ENCODE results near the gene EFNB2. TPM values are rescaled to one million over a fixed set of nuclear protein-coding genes. Genes with fewer than 3 reads are reported as not detected.

EFNB2 gene
- total RNA-seq, 1 experiment from 2014 or later: 68.0 TPM

- H3K36me3 ChIP-seq (ENCODE audit: control insufficient read depth, insufficient read depth, low read length): no peaks in the 10 kb centered on the region
- TSS peak; percentile 23 for BruUV-seq (replicated peaks)
Observed at GRCh38 chr13:106567474-106568298, 32.2 kb upstream of the EFNB2 start, which contains the start of gene ARGLU1. Gene ARGLU1, minus strand, starts transcription at chr13:106568137. Its CDS starts 218 bp downstream, at chr13:106567919.

DNA sequence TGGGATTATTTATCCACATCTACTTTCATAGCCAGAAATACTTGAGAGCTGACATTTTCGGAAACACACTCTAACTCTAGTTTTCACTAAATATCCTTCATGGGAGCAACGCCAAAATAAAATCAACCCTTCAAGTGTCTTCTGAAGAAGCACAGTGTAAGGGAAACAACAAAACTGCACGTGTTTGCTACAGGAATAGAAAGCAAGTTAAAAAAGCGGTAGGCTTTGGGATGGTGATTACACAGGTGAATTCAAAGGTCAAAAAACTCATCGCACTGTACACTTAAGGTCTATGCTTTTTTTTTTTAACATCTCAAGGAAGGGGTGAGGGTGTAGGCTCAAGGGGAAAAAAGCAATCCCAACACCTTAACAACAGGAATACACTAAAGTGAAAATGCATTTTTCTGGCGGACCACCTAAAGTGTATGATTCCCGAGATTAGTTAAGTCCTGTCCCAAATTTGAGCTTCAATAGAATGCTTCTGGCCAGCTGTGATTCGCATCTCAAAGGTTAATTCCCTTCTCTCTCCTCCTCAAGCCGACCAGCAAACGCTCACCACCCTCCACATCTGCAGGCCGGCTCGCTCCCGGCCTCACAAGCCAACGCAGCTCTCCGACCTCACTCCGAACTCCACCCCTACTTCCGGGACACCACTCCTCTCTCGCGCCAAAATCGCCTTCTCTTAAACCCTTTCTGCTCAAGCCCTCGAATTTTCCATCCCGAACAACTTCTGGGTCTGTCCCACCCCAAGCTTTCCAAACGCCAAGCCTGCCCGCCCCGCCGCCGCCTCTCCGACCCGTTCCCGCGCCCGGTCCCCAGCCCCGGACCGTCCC is 31.4 kb upstream of the EFNB2 start:
- no peak for TF ChIP-seq CTCF (IDR thresholded peaks at IDR 0.05; ENCODE audit: insufficient read depth in 1 of 2, low read depth in 1 of 2, low read length in 1 of 2, severe bottlenecking in 1 of 2, unreplicated experiment in 1 of 2)
- intact Hi-C loops (cut with micrococcal nuclease; ENCODE audit: unreplicated experiment): loop anchor here (5.0 kb wide), 3 partner anchors 110 to 555 kb away; no protein-coding TSS in a partner anchor
- Histone ChIP-seq H3K4me3 (ENCODE audit: low read depth, low read length) (peak overlapping the region; percentile 93), H3K9me3 (no peaks in the 10 kb centered on the region), H3K27me3 (replicated peaks; ENCODE audit: control insufficient read depth, insufficient read depth, low read length) (no peaks in the 10 kb centered on the region), H3K4me1 (peaks cover 43% of the 10 kb centered on the region), H3K36me3 (ENCODE audit: control insufficient read depth, insufficient read depth, low read length) (no peaks in the 10 kb centered on the region)
- no peaks in the 10 kb centered on the region for H3K27me3 Mint-ChIP-seq (ENCODE audit: insufficient read depth, unreplicated experiment)
- H3K4me1 Mint-ChIP-seq (ENCODE audit: low read depth, unreplicated experiment): peaks cover 16% of the 10 kb centered on the region
- H3K27ac Mint-ChIP-seq (ENCODE audit: unreplicated experiment): peak overlapping the region; percentile 95
- DNase-seq: peak; percentile 52 to 53
- ChIA-PET POLR2A (interaction anchor here (0.6 kb wide), 1 partner anchor 551 kb away, joined by 4 read pairs; no protein-coding TSS in a partner anchor), CTCF (interaction anchor here (0.9 kb wide), 1 partner anchor 53 kb away, joined by 4 read pairs; no protein-coding TSS in a partner anchor)
- BruUV-seq (replicated peaks): no TSS peak
- H3K4me3 Mint-ChIP-seq (ENCODE audit: unreplicated experiment): peak overlapping the region; percentile 87
- H3K9me3 Mint-ChIP-seq (ENCODE audit: unreplicated experiment): no peaks in the 10 kb centered on the region
- peaks cover 27% of the 10 kb centered on the region for H3K36me3 Mint-ChIP-seq (ENCODE audit: insufficient read depth, unreplicated experiment)

More at GRCh38 chr13:106567474-106568298, 32.2 kb upstream of the EFNB2 start, which contains the start of gene ARGLU1:
- Mint-ChIP-seq H3K4me1 (ENCODE audit: low read depth, unreplicated experiment) (peaks cover 16% of the 10 kb centered on the region), H3K27me3 (ENCODE audit: insufficient read depth, unreplicated experiment) (no peaks in the 10 kb centered on the region), H3K4me3 (ENCODE audit: unreplicated experiment) (peak within 1 kb of the TSS; percentile 87), H3K27ac (ENCODE audit: unreplicated experiment) (peak within 1 kb of the TSS; percentile 95), H3K9me3 (ENCODE audit: unreplicated experiment) (no peaks in the 10 kb centered on the region), H3K36me3 (ENCODE audit: insufficient read depth, unreplicated experiment) (peaks cover 22% of the 10 kb centered on the region)
- Histone ChIP-seq H3K4me1 (peaks cover 41% of the 10 kb centered on the region), H3K9me3 (no peaks in the 10 kb centered on the region), H3K27me3 (replicated peaks; ENCODE audit: control insufficient read depth, insufficient read depth, low read length) (no peaks in the 10 kb centered on the region), H3K4me3 (ENCODE audit: low read depth, low read length) (peak within 1 kb of the TSS; percentile 93)
- TF ChIP-seq CTCF (IDR thresholded peaks at IDR 0.05; ENCODE audit: insufficient read depth in 1 of 2, low read depth in 1 of 2, low read length in 1 of 2, severe bottlenecking in 1 of 2, unreplicated experiment in 1 of 2): no peak
- peak; percentile 93 to 97 for DNase-seq
- intact Hi-C loops (cut with micrococcal nuclease; ENCODE audit: unreplicated experiment): loop anchor here (1.0 to 5.0 kb wide), 4 partner anchors 110 to 555 kb away; no protein-coding TSS in a partner anchor
- CTCF ChIA-PET: interaction anchor here (0.9 to 1.0 kb wide), 2 partner anchors 52 kb away, joined by 3 to 4 read pairs; no protein-coding TSS in a partner anchor
- POLR2A ChIA-PET: interaction anchor here (0.6 to 0.7 kb wide), 2 partner anchors 52 to 550 kb away, joined by 3 to 4 read pairs; no protein-coding TSS in a partner anchor

All from Caco-2 (cell line).